A549 treated with GW870086 at 1 μM for 4 hours (cell line): ENCODE results near the gene NMRK2. TPM values are rescaled to one million over a fixed set of nuclear protein-coding genes. Genes with fewer than 3 reads are reported as not detected.

Experiments
- total RNA-seq: library from RNA; stranded (reverse); fragments of 200-300 nt; extraction: Qiagen RNA extraction; gene quantifications from 5 replicates; pipeline ENCODE4 v1.2.3, GENCODE V29; 2022; ENCODE audit warnings: low read depth

The NMRK2 gene, protein sequence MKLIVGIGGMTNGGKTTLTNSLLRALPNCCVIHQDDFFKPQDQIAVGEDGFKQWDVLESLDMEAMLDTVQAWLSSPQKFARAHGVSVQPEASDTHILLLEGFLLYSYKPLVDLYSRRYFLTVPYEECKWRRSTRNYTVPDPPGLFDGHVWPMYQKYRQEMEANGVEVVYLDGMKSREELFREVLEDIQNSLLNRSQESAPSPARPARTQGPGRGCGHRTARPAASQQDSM
- total RNA-seq, result not detected in 5 replicates

DNA sequence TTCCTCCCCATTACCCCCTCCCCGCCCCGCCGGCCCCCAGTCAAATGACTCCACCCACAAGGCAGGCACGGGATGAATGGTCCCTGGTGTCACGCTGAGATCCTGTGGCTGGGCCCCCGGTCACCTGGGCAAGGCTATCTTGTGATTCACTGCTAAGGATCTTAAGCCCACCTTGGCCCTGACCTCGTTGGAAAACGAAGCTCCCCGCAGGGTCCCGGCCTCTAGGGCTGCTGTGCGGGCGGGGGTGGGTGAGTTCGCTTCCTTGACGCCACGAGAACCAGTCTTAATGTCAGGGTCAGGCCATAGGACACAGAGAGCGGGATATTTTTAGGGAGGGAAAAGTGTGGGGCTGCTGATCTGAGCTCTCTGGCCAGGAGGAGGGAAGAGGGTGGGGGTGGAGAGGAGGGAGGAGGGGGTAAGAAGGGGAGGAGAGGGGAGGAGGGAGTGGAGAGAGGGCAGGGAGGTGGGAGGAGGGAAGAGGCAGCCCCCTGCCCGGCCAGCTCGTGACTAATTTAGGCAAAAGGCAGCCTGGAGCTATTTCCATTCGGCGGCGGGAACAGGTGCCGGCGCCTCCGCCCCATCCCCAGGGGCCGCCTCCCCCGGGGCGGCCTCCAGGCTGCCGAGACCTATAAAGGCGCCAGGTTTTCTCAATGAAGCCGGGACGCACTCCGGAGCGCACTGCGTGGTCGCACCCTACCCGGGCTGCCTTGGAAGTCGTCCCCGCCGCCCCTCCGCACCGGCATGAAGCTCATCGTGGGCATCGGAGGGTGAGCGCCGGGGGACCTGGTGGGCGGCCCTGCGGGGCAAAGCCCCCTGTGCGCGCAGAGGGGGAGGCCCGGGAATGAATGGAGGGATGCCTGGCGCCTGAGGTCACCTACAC lies at the start of gene NMRK2:
Gene NMRK2, plus strand, starts transcription at position 139 of the 880 bp plus-strand sequence. Its CDS starts 603 bp downstream, at position 742.

GRCh38 chr19:3970808-3971598 lies 38.1 kb downstream of the NMRK2 start, which contains the start of gene DAPK3:
Gene DAPK3, minus strand, starts transcription at chr19:3971099. Its CDS starts 1,364 bp downstream, at chr19:3969735.

GRCh38 chr19:3984908-3985642 lies 52.2 kb downstream of the NMRK2 start, which contains the start of gene EEF2:
Gene EEF2, minus strand, starts transcription at chr19:3985463. Its CDS starts 83 bp downstream, at chr19:3985380.

Other genes starting within 250 kb of the NMRK2 start
- 9.9 to 13.2 TPM (median 12.1 TPM) in 5 replicates for gene PIP5K1C, start 232.6 kb upstream of the NMRK2 start, total RNA-seq
- gene TJP3, start 224.7 kb upstream of the NMRK2 start, total RNA-seq, result 0.49 to 1.3 TPM (median 0.90 TPM) in 5 replicates
- 8.6 to 13.1 TPM (median 12.1 TPM) in 5 replicates for gene APBA3, start 171.4 kb upstream of the NMRK2 start, total RNA-seq
- 64.2 to 84.4 TPM (median 68.8 TPM) in 5 replicates for gene MRPL54, start 170.4 kb upstream of the NMRK2 start, total RNA-seq
- gene RAX2, start 160.8 kb upstream of the NMRK2 start, total RNA-seq, result not detected in 5 replicates
- gene MATK, start 146.7 kb upstream of the NMRK2 start, total RNA-seq, result 0.94 to 1.8 TPM (median 1.2 TPM) in 5 replicates
- gene ZFR2, start 64.0 kb upstream of the NMRK2 start, total RNA-seq, result 0.21 TPM in 1 of 5 replicates, not detected in the others
- 0.05 to 0.43 TPM (median 0.13 TPM) in 5 replicates for gene ATCAY, start 52.4 kb upstream of the NMRK2 start, total RNA-seq
- gene DAPK3, start 38.0 kb downstream of the NMRK2 start, total RNA-seq, result 41.5 to 46.1 TPM (median 43.6 TPM) in 5 replicates
- 859 to 1,088 TPM (median 1,044 TPM) in 5 replicates for gene EEF2, start 52.4 kb downstream of the NMRK2 start, total RNA-seq
- 13.7 to 16.9 TPM (median 15.9 TPM) in 5 replicates for gene PIAS4, start 74.7 kb downstream of the NMRK2 start, total RNA-seq
- 15.3 to 22.1 TPM (median 20.9 TPM) in 5 replicates for gene ZBTB7A, start 133.8 kb downstream of the NMRK2 start, total RNA-seq
- gene MAP2K2, start 191.1 kb downstream of the NMRK2 start, total RNA-seq, result 118 to 168 TPM (median 160 TPM) in 5 replicates
- gene CREB3L3, start 220.6 kb downstream of the NMRK2 start, total RNA-seq, result 0.07 to 0.16 TPM (median 0.11 TPM) in 3 of 5 replicates, not detected in the others
- 27.5 to 37.0 TPM (median 31.9 TPM) in 5 replicates for gene SIRT6, start 249.5 kb downstream of the NMRK2 start, total RNA-seq
- gene ANKRD24, start 249.6 kb downstream of the NMRK2 start, total RNA-seq, result 0.15 to 0.33 TPM (median 0.22 TPM) in 5 replicates